HG02840 (cell line): ENCODE measurements around the gene RAET1G.
"Not testable (repeated sequence)": the region's sequence is repeated elsewhere in the genome, so short reads cannot be mapped to it uniquely, and the experiment has no call there.

Source experiments
- ATAC-seq: cut with Tn5 transposase; IDR thresholded peaks from one replicate; pipeline ENCODE4 v1.9.1; 2021; ENCODE audit warnings: mild to moderate bottlenecking, moderate library complexity, moderate number of reproducible peaks; ENCODE audit not compliant: unreplicated experiment, low FRiP score

Gene RAET1G

GRCh38 chr6:149898966-149899365 is 24.0 kb downstream of the RAET1G start:
- no peak for ATAC-seq

GRCh38 chr6:149897855-149898744 is 24.8 kb downstream of the RAET1G start, which contains the start of gene RAET1E:
Gene RAET1E (minus strand): TSS chr6:149898113. CDS start chr6:149890901, 7,212 bp downstream.
- no peak for ATAC-seq

GRCh38 chr6:149897015-149897697 is 25.8 kb downstream of the RAET1G start:
- no peak for ATAC-seq

- no peak for ATAC-seq
Observed at GRCh38 chr6:149896491-149896890, 26.4 kb downstream of the RAET1G start.

- ATAC-seq, result no peak
Observed at GRCh38 chr6:149895833-149896271, 27.1 kb downstream of the RAET1G start.

GRCh38 chr6:149895048-149895590 is 27.8 kb downstream of the RAET1G start:
- ATAC-seq, result no peak

- ATAC-seq, result not testable (repeated sequence)
Observed at GRCh38 chr6:149891864-149892263, 31.1 kb downstream of the RAET1G start.

- ATAC-seq, result no peak
Observed at GRCh38 chr6:149891259-149891658, 31.7 kb downstream of the RAET1G start.

- ATAC-seq, result no peak
Observed at GRCh38 chr6:149890629-149891045, 32.3 kb downstream of the RAET1G start.

GRCh38 chr6:149889326-149889725 is 33.6 kb downstream of the RAET1G start:
- no peak for ATAC-seq

- no peak for ATAC-seq
Observed at GRCh38 chr6:149888659-149889058, 34.3 kb downstream of the RAET1G start.

- no peak for ATAC-seq
Observed at GRCh38 chr6:149888093-149888492, 34.8 kb downstream of the RAET1G start.

- ATAC-seq, result no peak
Observed at GRCh38 chr6:149887343-149887742, 35.6 kb downstream of the RAET1G start.

- no peak for ATAC-seq
Observed at GRCh38 chr6:149885888-149886287, 37.0 kb downstream of the RAET1G start.

GRCh38 chr6:149884617-149885016 is 38.3 kb downstream of the RAET1G start:
- ATAC-seq, result no peak

- no peak for ATAC-seq
Observed at GRCh38 chr6:149884215-149884614, 38.7 kb downstream of the RAET1G start.

GRCh38 chr6:149881860-149882259 is 41.1 kb downstream of the RAET1G start:
- ATAC-seq, result no peak

- no peak for ATAC-seq
Observed at GRCh38 chr6:149881066-149881766, 41.7 kb downstream of the RAET1G start.

GRCh38 chr6:149877659-149878058 is 45.3 kb downstream of the RAET1G start:
- no peak for ATAC-seq

GRCh38 chr6:149876241-149876933 is 46.5 kb downstream of the RAET1G start:
- no peak for ATAC-seq
